Mucosa of descending colon (tissue), 3 donors: Measurements from ENCODE around the gene ZBTB7A. TPM values are rescaled to one million over a fixed set of nuclear protein-coding genes. Genes with fewer than 3 reads are reported as not detected.

Experiments used
- ATAC-seq: fragments of 200-7000 bp; cut with Tn5 transposase; one replicate; pipeline ENCODE4 v1.9.1; 2020; ENCODE audit warnings: mild to moderate bottlenecking, moderate library complexity
- DNase-seq, 3 donors: peaks; one replicate each; pipeline ENCODE4 v3.0.0-alpha.2; 2020
- H3K36me3 ChIP-seq: fragments of 200-600 bp; one replicate; pipeline ENCODE4 v1.8.0; 2021; ENCODE audit warnings: low read depth, mild to moderate bottlenecking
- H3K4me1 ChIP-seq: fragments of 200-600 bp; one replicate; pipeline ENCODE4 v1.8.0; 2021; ENCODE audit warnings: low read depth, mild to moderate bottlenecking
- H3K4me3 ChIP-seq: fragments of 200-600 bp; one replicate; pipeline ENCODE4 v1.8.0; 2021; ENCODE audit warnings: mild to moderate bottlenecking
- H3K9me3 ChIP-seq: fragments of 200-600 bp; one replicate; pipeline ENCODE4 v1.8.0; 2021; ENCODE audit warnings: mild to moderate bottlenecking
- intact Hi-C, 2 donors: fragments of 100-400 bp; cut with DNase I in 1 of 2; cut with micrococcal nuclease in 1 of 2; formaldehyde crosslinking; loops; one replicate each; pipeline versions ENCODE4 v1.11.0 to v1.11.1; 2022; cut with DNase I, micrococcal nuclease
- long read RNA-seq, 2 donors: library from polyadenylated mRNA; unstranded; transcript quantifications; one replicate each; pipeline ENCODE4 v2.0.0, GENCODE V29; 2019 to 2021
- total RNA-seq, 3 donors: library from RNA; stranded (reverse); fragmentation: NEBNext Ultra II Directional in 2 of 3; extraction: Animal tissue kit (Norgen Biotek cat#: 25700) in 2 of 3; gene quantifications; one replicate each; pipeline versions ENCODE4 v1.2.1 to v1.2.4, GENCODE V29; 2021 to 2023
- TF ChIP-seq, protein P1 (sequence below): fragments of 200-600 bp; IDR thresholded peaks from one replicate; pipeline ENCODE4 v1.8.0; 2022; ENCODE audit warnings: antibody characterized with exemption, mild to moderate bottlenecking
- donor health status: DM: no; HTN: no; CAD: no; lungs with moderate emphysema.
- donor health status: DM: no; HTN: no; CAD: no.
- donor health status: DM: no; HTN: yes; CAD: no.

Gene ZBTB7A
- total RNA-seq, result 100 to 1,000 TPM; 104 to 115 (median 112) TPM
- long read RNA-seq, donor 1, full-length matches to known transcripts, result 110 of 191 reads
- long read RNA-seq, donor 1, partial matches to known transcripts, result 20 of 191 reads
- long read RNA-seq, donor 1, other reads (novel, unspliced or antisense), result 61 of 191 reads
- long read RNA-seq, donor 2, partial matches to known transcripts, result 0 of 5 reads
- long read RNA-seq, donor 2, other reads (novel, unspliced or antisense), result 5 of 5 reads

DNA sequence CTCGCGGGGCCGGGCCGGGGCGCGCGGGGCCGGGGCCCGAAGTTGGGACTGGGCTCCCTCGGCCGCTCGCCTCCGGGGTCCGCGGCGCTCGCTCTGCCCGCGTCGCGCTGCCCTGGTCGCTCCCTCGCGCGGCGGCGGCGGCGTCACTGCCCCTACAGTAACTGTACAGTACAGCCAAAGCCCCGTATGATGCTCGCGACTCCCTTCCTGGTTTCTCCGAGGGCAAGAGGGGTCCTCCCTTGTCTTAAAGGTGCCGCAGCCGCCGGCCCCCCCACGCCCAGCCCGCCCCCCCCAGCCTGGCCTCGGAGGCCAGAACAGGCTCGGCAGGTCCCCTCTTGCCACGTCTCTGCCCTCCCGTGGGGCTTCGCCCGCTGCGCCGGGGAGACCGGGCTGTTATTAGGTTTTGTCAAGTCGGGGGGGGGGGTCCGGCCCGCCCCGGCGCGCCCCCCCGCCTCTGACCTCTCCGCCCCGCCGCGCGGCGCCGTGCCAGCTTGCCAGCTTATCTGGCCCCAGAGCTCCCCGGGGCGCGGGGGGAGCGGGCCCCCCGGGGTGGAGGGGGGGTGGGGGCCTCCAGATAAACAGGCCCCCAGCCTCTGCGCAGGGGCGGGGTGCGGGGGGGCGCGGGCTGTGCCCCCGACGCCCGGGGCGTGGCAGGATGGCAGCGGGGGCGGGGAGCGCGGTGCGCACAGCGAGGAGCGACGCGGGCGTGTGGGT, at the start of gene ZBTB7A:
Gene ZBTB7A (minus strand): TSS at position 218 of the 714 bp plus-strand sequence. CDS start 11,667 bp downstream, outside the sequence.
- peak; percentile 45 for ATAC-seq
- Histone ChIP-seq H3K4me3 (peak within 1 kb of the TSS; percentile 76), H3K4me1 (peaks cover 22% of the 10 kb centered on the region), H3K36me3 (no peaks in the 10 kb centered on the region), H3K9me3 (no peaks in the 10 kb centered on the region)
- peak; percentile 89 to 94 (median 94) for DNase-seq
- intact Hi-C loops, result no loop called here
- TF ChIP-seq, protein P1, sequence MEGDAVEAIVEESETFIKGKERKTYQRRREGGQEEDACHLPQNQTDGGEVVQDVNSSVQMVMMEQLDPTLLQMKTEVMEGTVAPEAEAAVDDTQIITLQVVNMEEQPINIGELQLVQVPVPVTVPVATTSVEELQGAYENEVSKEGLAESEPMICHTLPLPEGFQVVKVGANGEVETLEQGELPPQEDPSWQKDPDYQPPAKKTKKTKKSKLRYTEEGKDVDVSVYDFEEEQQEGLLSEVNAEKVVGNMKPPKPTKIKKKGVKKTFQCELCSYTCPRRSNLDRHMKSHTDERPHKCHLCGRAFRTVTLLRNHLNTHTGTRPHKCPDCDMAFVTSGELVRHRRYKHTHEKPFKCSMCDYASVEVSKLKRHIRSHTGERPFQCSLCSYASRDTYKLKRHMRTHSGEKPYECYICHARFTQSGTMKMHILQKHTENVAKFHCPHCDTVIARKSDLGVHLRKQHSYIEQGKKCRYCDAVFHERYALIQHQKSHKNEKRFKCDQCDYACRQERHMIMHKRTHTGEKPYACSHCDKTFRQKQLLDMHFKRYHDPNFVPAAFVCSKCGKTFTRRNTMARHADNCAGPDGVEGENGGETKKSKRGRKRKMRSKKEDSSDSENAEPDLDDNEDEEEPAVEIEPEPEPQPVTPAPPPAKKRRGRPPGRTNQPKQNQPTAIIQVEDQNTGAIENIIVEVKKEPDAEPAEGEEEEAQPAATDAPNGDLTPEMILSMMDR, result no peak

DNA sequence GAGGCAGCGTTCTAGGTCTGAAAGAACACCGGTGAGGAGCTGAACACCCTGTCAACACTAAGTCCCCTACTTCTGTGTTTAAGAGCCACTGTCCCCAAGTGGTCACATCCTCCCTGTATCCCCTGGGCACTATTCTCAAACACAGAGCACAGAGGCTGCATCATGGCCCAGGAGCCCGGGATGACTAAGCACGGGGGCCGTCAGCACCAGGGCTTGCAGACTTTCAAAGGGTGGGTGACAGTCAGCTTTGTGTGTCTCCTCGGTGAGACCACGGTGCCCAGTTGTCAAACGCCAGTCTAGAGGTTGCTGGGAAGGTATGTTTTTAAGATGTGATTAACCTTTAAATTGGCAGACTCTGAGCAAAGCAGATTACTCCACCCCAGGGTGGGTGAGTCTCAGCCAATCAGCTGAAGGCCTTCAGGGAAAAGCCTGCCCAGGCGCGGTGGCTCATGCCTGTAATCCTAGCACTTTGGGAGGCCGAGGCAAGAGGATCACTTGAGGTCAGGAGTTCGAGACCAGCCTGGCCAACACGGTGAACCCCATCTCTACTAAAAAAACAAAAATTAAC, 49.2 kb upstream of the ZBTB7A start:
- ATAC-seq, result no peak
- no peaks in the 10 kb centered on the region for H3K9me3 ChIP-seq
- intact Hi-C loops, result no loop called here
- TF ChIP-seq, protein P1, result no peak
- no peak overlapping the region for H3K4me3 ChIP-seq
- no peak for DNase-seq
- no peaks in the 10 kb centered on the region for H3K4me1 ChIP-seq
- H3K36me3 ChIP-seq, result no peaks in the 10 kb centered on the region

DNA sequence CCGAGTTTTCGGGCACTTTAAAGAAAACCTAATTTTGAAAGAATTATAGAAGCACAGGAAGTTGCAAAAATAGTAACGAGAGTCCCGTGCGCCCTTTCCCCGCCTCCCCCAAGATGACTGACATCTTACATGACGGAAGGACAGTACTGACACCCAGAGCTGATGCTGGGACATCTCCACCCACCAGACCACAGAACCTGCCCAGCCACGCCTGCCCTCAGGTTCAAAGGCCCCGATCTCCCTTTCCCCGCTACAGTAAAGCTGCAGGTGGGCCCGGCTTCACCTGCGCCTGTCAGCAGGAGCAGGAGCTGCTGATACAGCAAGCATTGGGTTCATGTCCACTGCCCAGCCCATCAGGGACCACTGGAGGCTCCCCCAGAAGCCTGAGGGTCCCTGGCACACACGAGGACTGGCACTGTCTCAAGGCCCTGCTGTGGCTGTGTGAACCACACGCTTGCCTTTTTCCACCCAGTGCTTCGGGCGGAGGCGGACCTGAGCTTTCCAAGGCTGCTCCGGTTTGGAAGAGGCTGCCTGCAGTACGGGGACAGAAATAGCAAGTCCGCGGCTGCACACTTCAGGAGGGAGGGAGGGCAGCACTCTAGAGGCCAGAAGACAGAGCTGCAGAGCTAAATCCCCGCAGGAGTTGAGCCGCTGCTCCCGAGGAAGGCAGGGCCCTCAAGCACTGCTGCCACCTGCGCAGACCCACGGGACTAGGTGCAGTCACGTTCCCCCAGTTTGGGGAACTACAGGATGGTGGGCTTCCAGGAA, 48.5 kb upstream of the ZBTB7A start:
- no peaks in the 10 kb centered on the region for H3K4me1 ChIP-seq
- TF ChIP-seq, protein P1, result no peak
- peak; percentile 78 for ATAC-seq
- H3K36me3 ChIP-seq, result no peaks in the 10 kb centered on the region
- DNase-seq, result peak in 1 of 3 donors; percentile 79
- intact Hi-C loops, result no loop called here
- no peak overlapping the region for H3K4me3 ChIP-seq
- H3K9me3 ChIP-seq, result no peaks in the 10 kb centered on the region

DNA sequence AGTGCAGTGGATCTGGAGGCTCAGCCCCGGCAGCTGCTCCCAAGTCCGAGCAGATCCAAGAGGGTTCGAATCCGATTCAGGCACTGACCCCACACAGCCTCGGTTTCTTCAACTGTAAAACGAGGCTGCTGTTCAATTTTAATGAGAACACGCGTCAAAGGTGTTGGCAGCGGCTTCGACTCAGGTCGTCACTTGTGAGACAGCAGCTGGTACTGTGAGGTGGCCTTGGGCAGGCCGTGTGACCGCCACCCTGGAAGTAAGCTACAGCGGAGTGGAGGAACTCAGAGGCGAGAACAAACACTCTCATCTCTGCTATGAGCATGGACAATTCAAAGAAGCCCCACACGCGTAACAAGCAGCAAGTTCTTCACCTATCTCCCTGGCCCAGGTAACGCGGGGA, 47.5 kb upstream of the ZBTB7A start:
- no peak for ATAC-seq

More for the DNA sequence above, 47.5 kb upstream of the ZBTB7A start:
- H3K9me3 ChIP-seq, result no peaks in the 10 kb centered on the region
- no peak for DNase-seq
- TF ChIP-seq, protein P1, result no peak
- intact Hi-C loops, result no loop called here
- no peaks in the 10 kb centered on the region for H3K4me1 ChIP-seq
- no peak overlapping the region for H3K4me3 ChIP-seq
- no peaks in the 10 kb centered on the region for H3K36me3 ChIP-seq
